Activated CD8-positive, alpha-beta memory T cell treated with anti-CD3 and anti-CD28 coated beads for 36 hours (primary cell): Measurements from ENCODE around the gene LRRC49. TPM values are rescaled to one million over a fixed set of nuclear protein-coding genes. Genes with fewer than 3 reads are reported as not detected.
"Not testable (repeated sequence)": the region's sequence is repeated elsewhere in the genome, so short reads cannot be mapped to it uniquely, and the experiment has no call there.

Source experiments
- CTCF ChIA-PET: fragments of 350-600 bp; sonication (Branson Sonifier 250); formaldehyde crosslinking; loops from one replicate; lab custom pipeline; 2021; ENCODE audit warnings: antibody characterized with exemption; lab: Charles Lee
- POLR2A ChIA-PET: fragments of 350-600 bp; sonication (Branson Sonifier 250); formaldehyde crosslinking; loops from one replicate; lab custom pipeline; 2021; ENCODE audit warnings: antibody characterized with exemption; lab: Charles Lee
- total RNA-seq, 2 experiments: library from RNA; stranded (reverse); gene quantifications; one replicate each; pipeline ENCODE4 v1.2.3, GENCODE V29; 2021

Gene LRRC49
- total RNA-seq, 2 experiments from 2014 or later: 0.65 to 0.82 TPM

DNA sequence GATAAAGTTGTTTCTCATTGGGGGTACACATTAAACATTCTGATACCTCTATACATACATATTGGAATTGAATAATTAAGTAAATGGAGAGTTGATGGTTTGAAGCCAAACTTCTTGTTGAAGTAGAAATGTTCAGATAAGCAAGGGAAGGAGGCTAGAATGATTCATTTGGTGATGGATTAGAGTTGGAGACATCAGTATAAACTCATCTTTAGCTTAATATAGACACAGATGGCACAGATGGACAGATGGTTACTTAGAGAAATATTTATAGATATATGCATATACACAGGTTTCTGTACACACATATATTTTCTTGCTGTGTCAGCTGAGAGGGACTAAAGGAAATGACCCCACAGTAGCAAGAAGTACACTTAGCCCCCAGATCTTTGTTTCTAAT lies 69.5 kb downstream of the LRRC49 start:
- POLR2A ChIA-PET: no interaction called here
- CTCF ChIA-PET: no interaction called here

DNA sequence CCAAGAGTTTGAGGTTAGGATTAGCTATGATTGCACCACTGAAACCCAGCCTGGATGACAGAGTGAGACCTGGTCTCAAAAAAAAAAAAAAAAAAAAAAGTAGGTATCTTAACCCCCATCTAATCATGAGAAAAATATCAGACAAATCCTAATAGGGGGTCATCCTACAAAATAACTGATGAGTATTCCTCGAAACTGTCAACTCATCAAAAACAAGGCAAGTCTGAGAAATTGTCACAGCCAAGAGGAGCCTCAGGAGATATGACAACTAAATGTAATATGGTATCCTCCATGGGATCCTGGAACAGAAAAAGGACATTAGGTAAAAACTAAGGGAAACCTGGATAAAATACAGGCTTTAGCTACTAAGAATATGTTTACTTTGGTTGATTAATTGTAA lies 70.6 kb downstream of the LRRC49 start:
- ChIA-PET POLR2A (interaction anchor here (0.6 kb wide), 1 partner anchor 18 kb away, joined by 8 read pairs; no protein-coding TSS in a partner anchor), CTCF (no interaction called here)

DNA sequence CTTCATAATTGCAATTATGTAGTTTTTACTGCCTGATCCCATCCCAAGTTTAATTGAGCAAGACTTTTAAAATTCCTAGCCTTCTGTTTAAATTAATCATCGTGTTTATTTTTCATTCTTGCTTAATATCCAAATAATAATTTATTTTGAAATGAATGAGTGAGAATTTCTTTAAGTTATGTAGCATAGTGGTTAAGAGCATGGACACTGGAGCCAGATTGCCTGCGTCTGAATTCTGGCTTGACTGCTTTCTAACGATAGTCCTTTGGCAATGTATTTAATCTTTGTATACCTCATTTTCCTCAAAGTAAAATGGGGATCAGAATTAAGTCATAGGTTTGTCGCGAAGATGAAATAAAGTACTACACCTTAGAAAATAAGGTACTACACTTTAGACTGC lies 71.4 kb downstream of the LRRC49 start:
- POLR2A ChIA-PET: no interaction called here
- CTCF ChIA-PET: no interaction called here

DNA sequence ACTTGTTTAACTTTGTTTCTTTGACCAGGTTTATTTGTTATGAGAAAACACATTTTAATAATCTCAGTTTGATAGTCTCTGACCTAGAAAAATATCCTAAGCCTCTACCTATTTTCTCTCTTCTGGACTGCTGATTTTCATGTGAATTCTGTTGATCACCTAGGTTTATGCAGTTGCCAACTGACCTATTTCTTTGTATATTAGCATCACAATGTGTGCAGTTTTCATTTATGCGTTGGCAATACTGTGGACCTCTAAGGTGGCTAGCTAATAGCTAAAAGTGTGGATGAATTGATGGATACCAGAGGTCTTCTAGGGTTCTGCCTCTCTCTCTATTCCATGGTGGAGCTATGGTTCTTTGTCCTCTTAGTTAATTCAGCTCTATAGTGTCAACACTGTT lies 72.1 kb downstream of the LRRC49 start:
- CTCF ChIA-PET: no interaction called here
- POLR2A ChIA-PET: no interaction called here

DNA sequence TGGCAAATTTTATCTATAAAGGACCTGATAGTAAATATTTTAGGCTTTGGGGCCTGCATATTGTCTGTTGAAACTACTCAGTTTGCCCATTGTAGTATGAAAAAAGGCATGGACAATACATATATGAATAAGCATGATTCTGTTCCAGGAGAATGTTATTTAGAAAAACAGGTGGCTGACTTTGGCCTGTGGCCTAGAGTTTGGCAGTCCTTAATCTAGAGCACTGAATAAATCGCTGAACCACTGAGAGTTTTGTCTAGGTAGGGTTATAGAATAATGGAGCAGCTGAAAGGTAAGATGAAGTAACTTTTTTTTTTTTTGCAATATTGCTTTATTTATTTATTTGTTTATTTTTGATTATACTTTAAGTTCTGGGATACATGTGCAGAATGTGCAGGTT lies 75.0 kb downstream of the LRRC49 start:
- POLR2A ChIA-PET: no interaction called here
- CTCF ChIA-PET: no interaction called here

DNA sequence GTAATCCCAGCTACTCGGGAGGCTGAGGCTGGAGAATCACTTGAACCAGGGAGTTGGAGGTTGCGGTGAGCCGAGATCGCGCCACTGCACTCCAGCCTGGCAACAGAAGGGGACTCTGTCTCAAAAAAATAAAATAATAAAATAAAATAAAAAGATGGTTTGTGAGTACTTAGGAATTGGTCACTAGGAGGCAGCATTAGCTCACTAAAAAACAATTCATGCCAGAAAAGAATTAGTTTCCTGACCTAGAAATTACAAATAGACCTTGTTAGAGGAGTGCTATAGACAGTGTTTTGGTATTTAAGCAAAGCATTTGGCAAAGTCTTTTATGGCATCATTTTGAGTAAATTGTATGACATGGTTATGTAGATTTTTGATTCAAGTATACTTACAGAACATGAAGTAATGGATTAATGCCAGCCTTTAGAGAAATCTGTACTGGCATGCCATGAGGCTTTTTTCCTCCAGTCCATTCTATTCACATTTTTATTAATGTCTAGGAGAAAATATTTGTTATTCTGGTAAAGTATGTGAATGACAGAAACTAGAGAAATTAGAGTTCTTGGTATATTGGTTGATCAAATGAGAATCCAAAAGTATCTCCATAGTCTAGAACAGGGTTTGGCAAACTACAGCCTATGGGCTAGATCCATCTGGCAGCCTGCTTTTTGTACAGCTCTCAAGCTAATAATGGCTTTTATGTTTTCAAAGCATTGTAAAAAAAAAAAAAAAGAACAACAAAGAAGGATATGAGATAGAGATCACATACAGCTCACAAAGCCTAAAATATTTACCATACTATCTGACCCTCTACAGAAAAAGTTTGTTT lies 81.6 kb downstream of the LRRC49 start:
- ChIA-PET CTCF (no interaction called here), POLR2A (no interaction called here)

DNA sequence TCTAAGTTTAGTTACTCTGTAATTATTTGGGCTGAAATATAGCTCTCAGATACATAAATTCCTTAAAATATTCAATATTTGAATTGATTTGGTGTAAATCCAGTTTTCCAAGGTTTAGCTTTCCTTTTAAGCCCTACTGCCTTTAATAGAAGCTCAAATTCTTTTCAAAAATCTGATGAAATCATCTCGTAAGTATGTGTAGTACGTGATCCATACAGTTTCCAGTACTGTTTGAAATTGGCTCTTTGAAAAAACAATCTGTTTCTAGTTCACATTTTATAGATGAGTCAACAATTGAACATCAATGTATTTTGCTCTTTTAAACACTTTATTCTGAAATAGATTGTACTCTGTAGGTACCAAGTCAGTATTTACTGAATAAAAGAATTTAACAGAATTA lies 84.2 kb downstream of the LRRC49 start:
- CTCF ChIA-PET: no interaction called here
- POLR2A ChIA-PET: no interaction called here

DNA sequence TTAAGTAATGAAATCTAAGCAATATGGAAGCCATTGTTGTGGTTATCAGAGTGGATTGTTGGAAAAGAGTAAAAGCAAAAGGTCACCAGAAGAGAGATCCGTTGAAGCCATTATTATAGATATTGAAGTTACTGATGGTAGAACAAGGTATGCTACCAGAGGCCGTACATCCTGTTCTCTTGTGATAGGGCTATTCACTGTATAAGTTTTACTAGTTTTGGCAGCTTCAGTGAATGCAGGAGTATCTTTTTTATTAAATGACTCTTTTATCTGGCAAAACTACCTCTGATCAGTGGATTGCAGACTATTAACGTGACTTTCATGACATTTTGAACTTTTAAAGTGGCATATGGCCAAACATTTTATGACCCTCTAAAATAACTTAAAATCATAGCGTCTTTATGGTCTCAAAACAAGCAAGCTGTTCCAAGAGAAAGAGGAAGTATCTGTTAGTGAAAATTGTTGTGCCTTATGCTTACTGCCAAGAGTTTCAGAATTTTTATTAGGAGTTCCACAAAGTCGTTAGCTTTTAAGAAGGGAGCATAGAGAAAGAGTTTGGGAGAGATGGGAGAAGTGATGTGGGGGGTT lies 102.9 kb downstream of the LRRC49 start:
- ChIA-PET POLR2A (no interaction called here), CTCF (no interaction called here)

DNA sequence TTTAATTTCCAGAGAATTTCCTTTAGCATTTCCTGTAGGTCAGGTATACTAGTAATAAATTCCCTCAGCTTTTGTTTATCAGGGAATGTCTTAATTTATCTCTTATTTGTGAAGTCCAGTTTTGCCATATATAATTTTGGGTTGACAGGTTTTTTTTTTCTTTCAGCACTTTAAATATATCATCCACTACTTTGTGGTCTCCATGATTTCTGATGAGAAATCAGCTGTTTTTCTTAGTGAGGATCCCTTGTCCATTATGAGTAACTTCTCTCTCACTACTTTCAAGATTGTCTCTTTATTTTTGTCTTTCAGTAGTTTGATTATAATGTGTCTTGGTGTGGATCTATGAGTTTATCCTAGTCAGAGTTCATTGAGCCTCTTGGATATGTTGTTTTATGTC lies 105.7 kb downstream of the LRRC49 start:
- ChIA-PET POLR2A (no interaction called here), CTCF (interaction anchor here (0.6 kb wide), 1 partner anchor 204 kb away, joined by 4 read pairs; no protein-coding TSS in a partner anchor)

DNA sequence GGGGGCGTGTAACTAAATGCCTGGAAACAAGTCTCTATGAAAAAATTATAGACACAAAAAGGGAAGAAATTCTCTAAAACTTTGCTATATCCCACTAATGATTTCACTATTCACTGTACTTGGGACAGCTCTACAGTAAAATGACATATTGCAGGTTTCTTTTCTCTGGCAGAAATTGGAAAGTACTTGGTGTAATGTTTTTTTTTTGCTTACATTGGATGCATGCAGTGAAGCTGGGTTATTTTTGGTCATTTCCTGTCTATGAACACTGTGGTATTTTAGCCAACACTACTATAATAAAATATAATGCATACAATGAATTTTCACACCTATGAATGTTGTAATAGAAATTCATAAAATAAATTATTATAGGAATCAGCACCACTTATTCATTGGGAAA lies 109.7 kb downstream of the LRRC49 start:
- CTCF ChIA-PET: no interaction called here

DNA sequence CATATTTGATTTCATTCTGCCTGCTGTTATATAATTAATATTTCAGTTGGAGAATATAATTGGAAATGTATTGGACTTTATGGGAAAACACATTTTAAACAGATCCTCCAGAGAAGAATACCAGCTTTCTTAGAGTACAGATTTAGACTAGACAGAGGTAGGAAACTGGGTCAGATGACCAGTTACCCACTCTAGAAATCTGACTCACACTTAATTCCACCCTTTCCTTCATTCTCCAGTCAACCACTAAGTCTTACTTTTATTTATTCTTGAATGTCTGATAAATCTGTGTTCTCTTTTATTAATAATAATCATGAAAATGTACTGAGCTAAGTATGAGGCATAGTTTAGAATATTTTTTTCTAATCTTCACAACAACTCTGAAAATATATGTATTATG lies 110.7 kb downstream of the LRRC49 start:
- ChIA-PET CTCF (interaction anchor here (0.7 kb wide), 1 partner anchor 1702 kb away, joined by 3 read pairs; no protein-coding TSS in a partner anchor), POLR2A (no interaction called here)

More for the DNA sequence above, 109.7 kb downstream of the LRRC49 start:
- POLR2A ChIA-PET: interaction anchor here (0.6 kb wide), 1 partner anchor 419 kb away, joined by 4 read pairs; no protein-coding TSS in a partner anchor

DNA sequence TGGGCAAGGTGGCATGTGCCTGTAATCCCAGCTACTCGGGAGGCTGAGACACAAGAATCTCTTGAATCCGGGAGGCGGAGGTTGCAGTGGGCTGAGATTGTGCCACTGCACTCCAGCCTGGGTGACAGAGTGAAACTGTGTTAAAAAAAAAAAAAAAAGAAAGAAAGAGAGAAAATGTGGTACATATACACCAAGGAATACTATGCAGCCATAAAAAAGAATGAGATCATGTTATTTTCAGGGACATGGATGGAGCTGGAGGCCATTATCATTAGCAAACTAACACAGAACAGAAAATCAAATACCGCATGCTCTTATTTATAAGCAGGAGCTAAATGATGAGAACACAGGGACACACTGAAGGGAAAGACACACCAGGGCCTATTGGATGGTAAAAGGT lies 111.9 kb downstream of the LRRC49 start:
- CTCF ChIA-PET, POLR2A ChIA-PET: not testable (repeated sequence)

DNA sequence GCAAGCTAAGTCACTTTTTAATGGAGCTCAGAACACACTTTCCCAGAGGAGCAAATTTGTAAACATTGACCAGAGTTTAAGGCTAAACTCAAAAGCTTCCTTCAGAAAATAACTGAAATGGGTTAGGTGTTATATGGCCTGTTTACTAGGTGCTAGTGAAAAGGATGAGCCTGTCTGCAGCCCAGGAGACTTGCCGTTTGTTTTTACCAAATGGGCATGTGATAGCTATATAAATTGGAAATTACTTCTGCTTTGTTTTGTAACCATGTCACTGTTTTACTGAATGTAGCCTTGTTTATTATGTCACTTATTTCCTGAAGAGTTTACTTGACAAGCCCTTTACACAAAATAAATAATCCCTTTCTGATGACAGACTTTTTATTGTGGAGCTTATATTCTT lies 113.3 kb downstream of the LRRC49 start:
- POLR2A ChIA-PET: no interaction called here
- CTCF ChIA-PET: no interaction called here

DNA sequence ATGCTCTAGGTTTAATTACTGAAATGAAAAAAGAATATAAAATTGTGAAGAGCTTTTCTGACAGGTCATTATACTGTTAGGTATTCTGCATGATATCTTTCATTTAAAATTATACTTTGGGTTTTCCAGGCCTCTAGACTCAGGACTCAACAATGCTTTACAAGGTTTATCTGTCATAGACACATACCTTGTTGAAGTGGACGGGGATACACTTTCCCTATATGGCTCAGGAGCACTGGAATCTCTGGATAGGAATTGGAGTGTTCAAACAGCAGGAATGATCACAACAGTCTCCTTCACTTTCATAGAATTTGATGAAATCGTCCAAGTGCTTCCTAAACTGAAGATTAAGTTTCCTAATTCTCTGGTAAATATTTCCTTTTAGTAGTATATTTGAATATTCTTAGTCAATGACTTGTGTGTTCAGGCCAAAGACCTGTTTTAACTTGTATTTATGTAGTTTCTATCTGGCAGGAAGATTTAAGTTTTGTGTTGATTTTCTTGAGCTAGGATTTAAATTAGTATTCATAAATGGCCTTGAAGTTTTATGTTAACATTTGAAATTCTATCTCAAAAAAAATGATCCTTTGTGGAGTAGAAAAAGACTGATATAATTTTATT lies 115.7 kb downstream of the LRRC49 start:
- POLR2A ChIA-PET: no interaction called here
- CTCF ChIA-PET: no interaction called here

DNA sequence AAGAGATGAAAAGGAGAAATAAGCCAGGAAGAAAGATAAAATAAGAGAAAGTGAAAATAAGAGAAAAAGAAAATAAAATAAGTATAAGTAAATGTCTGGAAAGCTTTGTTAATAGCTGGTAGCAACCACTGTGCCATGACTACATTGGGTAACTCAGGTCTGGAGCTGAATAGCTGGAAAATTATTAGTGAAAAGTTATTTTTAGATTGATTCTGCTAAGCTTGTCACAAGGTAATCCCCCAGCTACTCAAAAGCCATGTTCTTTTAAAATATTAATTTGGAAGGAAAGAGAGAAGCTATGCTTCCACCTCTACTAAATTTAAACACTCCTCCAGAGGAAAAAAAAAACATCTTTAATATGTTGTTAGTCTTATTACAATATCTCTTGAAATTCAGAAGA lies 117.8 kb downstream of the LRRC49 start:
- ChIA-PET POLR2A (no interaction called here), CTCF (no interaction called here)

DNA sequence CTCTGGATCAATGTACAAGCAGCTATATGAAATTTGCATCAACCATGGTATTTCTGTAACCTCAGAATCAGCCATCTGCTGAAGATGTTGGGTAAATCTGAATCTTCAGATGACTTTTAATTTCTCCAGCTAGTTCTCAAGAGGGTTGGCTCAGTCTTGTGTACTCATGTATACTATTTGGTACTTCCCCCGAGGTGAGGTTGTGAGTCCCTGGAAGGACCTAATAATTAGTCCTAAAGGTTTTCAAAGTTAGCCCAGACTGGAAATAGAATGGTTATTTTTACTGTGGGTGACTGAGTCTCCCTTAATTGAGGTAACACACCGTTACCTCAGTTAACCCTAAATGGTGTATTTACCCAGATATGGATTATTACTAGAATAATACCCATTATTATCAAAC lies 118.4 kb downstream of the LRRC49 start:
- ChIA-PET CTCF (no interaction called here), POLR2A (no interaction called here)

DNA sequence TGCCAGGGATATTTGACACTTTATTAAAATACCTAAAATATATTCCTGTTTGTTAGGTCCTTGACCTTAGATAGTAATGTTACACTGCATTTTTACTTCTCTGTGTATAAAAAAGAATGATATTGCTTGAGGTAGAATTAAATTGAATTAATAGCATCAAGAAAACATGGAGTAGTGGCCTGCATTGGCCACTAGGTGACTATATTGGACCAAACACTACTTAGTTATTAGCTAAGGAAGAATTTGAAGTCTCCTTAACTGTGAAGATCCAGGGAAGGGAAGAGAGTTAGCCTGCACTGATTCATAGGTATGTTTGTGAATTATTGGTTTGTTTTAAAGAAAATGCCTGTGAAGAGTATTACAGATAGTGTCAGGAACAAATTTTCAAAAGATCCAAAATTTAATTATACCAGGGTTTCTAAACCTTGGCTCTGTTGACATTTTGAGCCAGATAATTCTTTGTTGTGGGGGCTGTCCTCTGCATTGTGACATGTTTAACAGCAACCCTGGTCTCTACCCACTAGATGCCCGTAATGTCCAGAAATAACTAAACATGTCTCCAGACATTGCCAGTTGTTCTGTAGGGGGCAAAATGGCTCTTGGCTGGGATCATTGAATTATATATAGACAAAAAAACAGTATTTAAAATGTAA lies 119.0 kb downstream of the LRRC49 start:
- POLR2A ChIA-PET: no interaction called here
- CTCF ChIA-PET: no interaction called here

DNA sequence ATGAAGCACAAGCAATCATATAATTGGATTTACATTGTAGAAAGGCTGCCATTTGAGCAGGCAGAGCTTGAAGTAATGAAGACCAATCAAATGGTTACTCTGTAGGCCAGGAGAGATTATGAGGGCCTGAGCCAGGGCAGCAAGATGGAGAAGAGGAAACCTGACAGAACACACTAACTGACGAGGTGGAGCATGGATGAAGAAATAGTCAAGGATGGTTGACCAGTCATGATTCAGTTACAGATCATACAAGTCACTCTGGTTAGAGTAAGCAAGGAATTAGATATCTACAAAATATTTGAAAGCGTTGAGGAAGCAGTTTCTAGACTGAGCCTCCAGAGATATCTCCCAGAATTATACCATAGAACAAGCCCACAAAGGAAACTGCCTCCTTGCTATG lies 120.8 kb downstream of the LRRC49 start:
- ChIA-PET POLR2A (no interaction called here), CTCF (no interaction called here)

DNA sequence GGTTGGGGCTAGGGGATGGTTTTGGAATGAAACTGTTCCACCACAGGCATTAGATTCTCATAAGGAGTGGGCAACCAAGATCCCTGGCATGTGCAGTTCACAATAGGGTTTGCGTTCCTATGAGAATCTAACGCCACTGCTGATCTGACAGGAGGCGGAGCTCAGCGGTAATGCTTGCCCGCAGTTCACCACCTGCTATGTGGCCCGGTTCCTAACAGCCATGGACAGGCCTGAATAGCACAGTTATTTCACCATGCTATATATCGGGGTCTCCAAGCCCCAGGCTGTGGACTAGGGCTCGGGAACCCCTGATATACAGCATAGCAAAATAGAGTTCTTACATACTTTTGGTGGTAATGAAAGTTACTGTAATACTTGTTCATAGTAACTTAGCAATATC lies 122.7 kb downstream of the LRRC49 start:
- ChIA-PET CTCF (no interaction called here), POLR2A (no interaction called here)

DNA sequence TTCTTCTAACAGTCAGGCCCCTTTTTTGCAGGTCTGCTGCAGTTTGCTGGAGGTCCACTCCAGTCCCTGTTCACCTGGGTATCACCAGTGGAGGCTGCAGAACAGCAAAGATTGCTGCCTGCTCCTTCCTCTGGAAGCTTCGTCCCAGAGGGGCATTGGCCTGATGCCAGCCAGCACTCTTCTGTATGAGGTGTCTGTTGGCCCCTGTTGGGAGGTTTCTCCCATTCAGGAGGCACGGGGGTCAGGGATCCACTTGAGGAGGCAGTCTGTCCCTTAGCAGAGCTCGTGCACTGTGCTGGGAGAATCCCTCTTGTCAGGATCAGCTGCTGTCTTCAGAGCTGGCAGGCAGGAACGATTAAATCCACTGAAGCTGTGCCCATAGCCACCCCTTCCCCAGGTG lies 138.6 kb downstream of the LRRC49 start:
- POLR2A ChIA-PET, CTCF ChIA-PET: not testable (repeated sequence)
